Keratinocyte (primary cell): Measurements from ENCODE around the gene AGAP1.

Experiments
- CTCF ChIP-seq, 3 experiments: IDR thresholded peaks in 1 of 3; conservative IDR thresholded peaks in 1 of 3; optimal IDR thresholded peaks in 1 of 3; 2 replicates in 2 of 3; 3 replicates in 1 of 3; pipeline versions ENCODE3 to v1.5.1; 2011; ENCODE audit warnings: low read length in 3 of 3, mild to moderate bottlenecking in 3 of 3, moderate library complexity in 2 of 3, control low read depth in 1 of 3, inconsistent platforms in 1 of 3; ENCODE audit not compliant: insufficient read depth in 2 of 3; ENCODE audit errors: extremely low read depth in 1 of 3
- EZH2 ChIP-seq: IDR thresholded peaks from one replicate; pipeline ENCODE4 v1.6.1; 2012; ENCODE audit warnings: inconsistent platforms, mild to moderate bottlenecking, low read length, moderate library complexity

GRCh38 chr2:235756491-235756890 is 262.6 kb downstream of the AGAP1 start:
- no peak for TF ChIP-seq CTCF (optimal IDR thresholded peaks at IDR 0.05 in 1 of 3, IDR thresholded peaks at IDR 0.05 in 1 of 3, conservative IDR thresholded peaks at IDR 0.05 in 1 of 3; ENCODE audit: extremely low read depth in 1 of 3, insufficient read depth in 2 of 3, low read length in 3 of 3)
- no peak for TF ChIP-seq EZH2
